GM12878 (cell line): ENCODE measurements around the gene MAML3. TPM values are rescaled to one million over a fixed set of nuclear protein-coding genes. Genes with fewer than 3 reads are reported as not detected.

Experiments used
- ATAC-seq: fragments of 200-7000 bp; cut with Tn5 transposase; 3 replicates; pipeline ENCODE4 v1.9.1; 2020; ENCODE audit warnings: mild to moderate bottlenecking, moderate library complexity
- BruUV-seq: library from RNA; stranded (reverse); fragments of 400-500 nt; replicated peaks from 2 replicates; lab custom pipeline; 2021; lab: Mats Ljungman, UMichigan
- CTCF ChIA-PET: fragments of 300-600 bp; sonication (Branson Sonifier 250); formaldehyde crosslinking; extraction: SDS; loops from one replicate; lab custom pipeline; 2021; ENCODE audit warnings: inconsistent platforms; lab: Yijun Ruan, JAX
- POLR2A ChIA-PET: fragments of 350-600 bp; formaldehyde crosslinking; extraction: SDS; loops from one replicate; lab custom pipeline; 2021; ENCODE audit warnings: inconsistent platforms; lab: Charles Lee
- RAD21 ChIA-PET: fragments of 300-600 bp; sonication (Branson Sonifier 250); formaldehyde crosslinking; loops from one replicate; lab custom pipeline; 2023; ENCODE audit warnings: antibody characterized with exemption; ENCODE audit not compliant: unreplicated experiment; lab: Charles Lee
- SMC1A ChIA-PET: fragments of 300-600 bp; sonication (Branson Sonifier 250); formaldehyde crosslinking; loops from one replicate; lab custom pipeline; 2023; ENCODE audit not compliant: unreplicated experiment, uncharacterized antibody; lab: Charles Lee
- DNase-seq: peaks from one replicate; pipeline ENCODE4 v3.0.0-alpha.2; 2011; ENCODE audit warnings: low read depth, low spot score
- FAIRE-seq: peaks from 3 replicates; lab custom pipeline; 2011; peaks lifted over from hg19 to GRCh38; lab: Jason Lieb, UNC
- H2AFZ ChIP-seq: 2 replicates; pipeline ENCODE4 v1.6.0; 2011; ENCODE audit warnings: low read depth, low read length, control low read depth; ENCODE audit not compliant: control insufficient read depth
- H3K27ac ChIP-seq: 2 replicates; pipeline ENCODE4 v1.5.1; 2011; ENCODE audit warnings: control low read depth; ENCODE audit not compliant: control insufficient read depth, insufficient read depth
- H3K27me3 ChIP-seq, 2 experiments: replicated peaks in 1 of 2; 2 replicates each; pipeline versions ENCODE4 v1.6.0 to v1.6.1; 2011; ENCODE audit warnings: low read length in 1 of 2; ENCODE audit not compliant: control insufficient read depth in 2 of 2, insufficient read depth in 2 of 2
- H3K36me3 ChIP-seq, 2 experiments: 2 replicates each; pipeline ENCODE4 v1.5.1; 2011; ENCODE audit warnings: low read length in 1 of 2; ENCODE audit not compliant: control insufficient read depth in 2 of 2, insufficient read depth in 2 of 2
- H3K4me1 ChIP-seq: 2 replicates; pipeline ENCODE4 v1.6.1; 2011; ENCODE audit warnings: mild to moderate bottlenecking, low read length, moderate library complexity, mixed read lengths; ENCODE audit not compliant: control insufficient read depth, insufficient read depth
- H3K4me2 ChIP-seq: 2 replicates; pipeline ENCODE4 v1.6.0; 2011; ENCODE audit warnings: control low read depth; ENCODE audit not compliant: control insufficient read depth, insufficient read depth
- H3K4me3 ChIP-seq: fragments of 200-600 bp; sonication (generic); 2 replicates; pipeline ENCODE4 v1.5.1; 2016
- H3K79me2 ChIP-seq: 2 replicates; pipeline ENCODE4 v1.6.0; 2011; ENCODE audit warnings: low read length; ENCODE audit not compliant: control insufficient read depth, insufficient read depth
- H3K9ac ChIP-seq: 2 replicates; pipeline ENCODE4 v1.8.0; 2011; ENCODE audit warnings: low read length, control low read depth, mixed read lengths; ENCODE audit not compliant: control insufficient read depth, insufficient read depth
- H3K9me3 ChIP-seq: replicated peaks from 3 replicates; pipeline ENCODE4 v1.5.1; 2011; ENCODE audit warnings: mild to moderate bottlenecking, low read length; ENCODE audit not compliant: control insufficient read depth, insufficient read depth
- H4K20me1 ChIP-seq: 2 replicates; pipeline ENCODE4 v1.6.0; 2011; ENCODE audit not compliant: control insufficient read depth, insufficient read depth
- CUX1 ChIP-seq: IDR thresholded peaks from 2 replicates; pipeline ENCODE4 v1.6.1; 2012; ENCODE audit warnings: improper control_type of control experiment, low read depth, low read length; ENCODE audit not compliant: insufficient replicate concordance
- KAT2A ChIP-seq: conservative IDR thresholded peaks from 2 replicates; pipeline ENCODE4 v1.6.1; 2011; ENCODE audit warnings: low read depth, low read length; ENCODE audit not compliant: control insufficient read depth
- KDM1A ChIP-seq: fragments of 200-600 bp; sonication (generic); IDR thresholded peaks from 2 replicates; pipeline ENCODE4 v1.6.1; 2016; ENCODE audit warnings: borderline replicate concordance
- MEF2A ChIP-seq: IDR thresholded peaks from 2 replicates; pipeline ENCODE4 v1.6.1; 2011; ENCODE audit warnings: low read depth, mild to moderate bottlenecking, low read length, moderate library complexity; ENCODE audit not compliant: insufficient read depth
- MTA3 ChIP-seq: IDR thresholded peaks from 2 replicates; pipeline ENCODE4 v1.6.1; 2012; ENCODE audit warnings: low read length, inconsistent platforms, borderline replicate concordance
- MYC ChIP-seq: IDR thresholded peaks from 2 replicates; pipeline ENCODE4 v1.6.1; 2011; ENCODE audit warnings: mild to moderate bottlenecking, low read length, moderate library complexity, inconsistent platforms; ENCODE audit not compliant: insufficient read depth, insufficient replicate concordance, insufficient read length, severe bottlenecking
- NFIC ChIP-seq: IDR thresholded peaks from 2 replicates; pipeline ENCODE4 v1.6.1; 2012; ENCODE audit warnings: low read depth, mild to moderate bottlenecking, inconsistent platforms, low read length, moderate library complexity
- NR2C1 ChIP-seq: fragments of 450-650 bp; IDR thresholded peaks from 2 replicates; pipeline ENCODE4 v1.6.1; 2017; ENCODE audit warnings: antibody characterized with exemption, mild to moderate bottlenecking, moderate library complexity
- NR2C2 ChIP-seq: IDR thresholded peaks from 2 replicates; pipeline ENCODE4 v1.6.1; 2011; ENCODE audit warnings: borderline replicate concordance, low read depth; ENCODE audit not compliant: control insufficient read depth, insufficient read length
- POLR2AphosphoS5 ChIP-seq: IDR thresholded peaks from 2 replicates; pipeline ENCODE4 v1.6.1; 2011; ENCODE audit warnings: mild to moderate bottlenecking, low read length, inconsistent platforms
- SMAD5 ChIP-seq: IDR thresholded peaks from 2 replicates; pipeline ENCODE4 v1.6.1; 2016; ENCODE audit warnings: antibody characterized with exemption, low read depth
- ZBTB33 ChIP-seq: fragments of 450-650 bp; IDR thresholded peaks from 2 replicates; pipeline ENCODE4 v1.6.1; 2017; ENCODE audit warnings: mild to moderate bottlenecking
- ZNF217 ChIP-seq: fragments of 450-650 bp; IDR thresholded peaks from 2 replicates; pipeline ENCODE4 v1.6.1; 2017; ENCODE audit warnings: antibody characterized with exemption, mild to moderate bottlenecking
- WGBS: methylation state at CpG from one replicate; pipeline ENCODE4 v1.1.6; 2016; ENCODE audit warnings: low lambda C conversion rate; ENCODE audit not compliant: insufficient replicate concordance, insufficient coverage; ENCODE audit errors: missing lambda C conversion rate; 5-methylcytosine and 5-hydroxymethylcytosine counted together
- in situ Hi-C: fragments of 300-500 bp; cut with MboI; formaldehyde crosslinking; loops from 9 replicates; pipeline ENCODE4 v1.14.3; 2018; ENCODE audit warnings: mixed read lengths
- intact Hi-C: fragments of 100-400 bp; cut with micrococcal nuclease; formaldehyde crosslinking; loops from one replicate; pipeline ENCODE4 v1.14.2; 2022; ENCODE audit not compliant: unreplicated experiment
- polyA plus RNA-seq, 11 experiments: library from polyadenylated mRNA; depleted of rRNA in 4 of 11; unstranded in 6 of 11; stranded (reverse) in 5 of 11; fragments of >200 nt; fragmentation: Nextera tagmentation in 4 of 11; fragmentation: Illumina TruSeq in 1 of 11; extraction: Ambion mirVana in 4 of 11; extraction: Trizol in 1 of 11; gene quantifications; 1 replicate in 1 of 11; 2 replicates in 10 of 11; pipeline versions ENCODE4 v1.2.1 to v1.2.3, GENCODE V29; 2011 to 2016; ENCODE audit warnings: inconsistent platforms in 2 of 11, missing spikeins in 2 of 11, low read depth in 1 of 11
- total RNA-seq, 4 experiments: library from RNA; depleted of rRNA in 3 of 4; stranded (reverse); fragments of >200 nt in 3 of 4; fragmentation: Illumina TruSeq in 1 of 4; extraction: Trizol in 1 of 4; gene quantifications; 2 replicates each; pipeline versions ENCODE4 v1.2.1 to v1.2.3, GENCODE V29; 2013 to 2021
- TF ChIP-seq, protein P1 (sequence below): fragments of 450-650 bp; IDR thresholded peaks from 2 replicates; pipeline ENCODE4 v1.6.1; 2018; ENCODE audit warnings: mild to moderate bottlenecking, low read depth, moderate library complexity; ENCODE audit not compliant: partially characterized antibody

The MAML3 gene
- total and polyA plus RNA-seq, 10 of the 15 experiments (the other 5 are each of a cell fraction or from before 2014, with no cell fraction given): under 0.01 to 0.53 (median 0.06) TPM; not detected in 2

GRCh38 chr4:139851133-139851532 lies 302.9 kb downstream of the MAML3 start (continued):
- TF ChIP-seq CUX1: no peak
- no peak for TF ChIP-seq NFIC
- TF ChIP-seq ZNF217: no peak
- TF ChIP-seq MEF2A: no peak
- no peak for TF ChIP-seq KDM1A
- no peak for TF ChIP-seq KAT2A

- Histone ChIP-seq H3K27me3 (peaks cover 1 to 5% of the 10 kb centered on the region in 2 experiments; a peak in 3 of 4 replicates), H3K27ac (no peak overlapping the region), H3K79me2 (no peaks in the 10 kb centered on the region), H3K9ac (no peak overlapping the region), H3K36me3 (no peaks in the 10 kb centered on the region), H4K20me1 (no peaks in the 10 kb centered on the region), H2AFZ (no peak overlapping the region), H3K9me3 (no peaks in the 10 kb centered on the region), H3K4me2 (no peak overlapping the region), H3K4me1 (no peaks in the 10 kb centered on the region), H3K4me3 (no peak overlapping the region)
- CTCF ChIA-PET: no interaction called here
- ATAC-seq: no peak
- 0% methylated on average over 3 of the region's 3 CpGs for WGBS
- POLR2A ChIA-PET: no interaction called here
- RAD21 ChIA-PET: no interaction called here
- FAIRE-seq: no peak
- SMC1A ChIA-PET: no interaction called here
- DNase-seq: no peak
- in situ Hi-C loops: no loop called here
- intact Hi-C loops: no loop called here
- no TSS peak for BruUV-seq
- TF ChIP-seq ZBTB33: no peak
- no peak for TF ChIP-seq SMAD5
- no peak for TF ChIP-seq MYC
- no peak for TF ChIP-seq NR2C2
- no peak for TF ChIP-seq POLR2AphosphoS5
- TF ChIP-seq NR2C1: no peak
- TF ChIP-seq MTA3: no peak
- TF ChIP-seq, protein P1, sequence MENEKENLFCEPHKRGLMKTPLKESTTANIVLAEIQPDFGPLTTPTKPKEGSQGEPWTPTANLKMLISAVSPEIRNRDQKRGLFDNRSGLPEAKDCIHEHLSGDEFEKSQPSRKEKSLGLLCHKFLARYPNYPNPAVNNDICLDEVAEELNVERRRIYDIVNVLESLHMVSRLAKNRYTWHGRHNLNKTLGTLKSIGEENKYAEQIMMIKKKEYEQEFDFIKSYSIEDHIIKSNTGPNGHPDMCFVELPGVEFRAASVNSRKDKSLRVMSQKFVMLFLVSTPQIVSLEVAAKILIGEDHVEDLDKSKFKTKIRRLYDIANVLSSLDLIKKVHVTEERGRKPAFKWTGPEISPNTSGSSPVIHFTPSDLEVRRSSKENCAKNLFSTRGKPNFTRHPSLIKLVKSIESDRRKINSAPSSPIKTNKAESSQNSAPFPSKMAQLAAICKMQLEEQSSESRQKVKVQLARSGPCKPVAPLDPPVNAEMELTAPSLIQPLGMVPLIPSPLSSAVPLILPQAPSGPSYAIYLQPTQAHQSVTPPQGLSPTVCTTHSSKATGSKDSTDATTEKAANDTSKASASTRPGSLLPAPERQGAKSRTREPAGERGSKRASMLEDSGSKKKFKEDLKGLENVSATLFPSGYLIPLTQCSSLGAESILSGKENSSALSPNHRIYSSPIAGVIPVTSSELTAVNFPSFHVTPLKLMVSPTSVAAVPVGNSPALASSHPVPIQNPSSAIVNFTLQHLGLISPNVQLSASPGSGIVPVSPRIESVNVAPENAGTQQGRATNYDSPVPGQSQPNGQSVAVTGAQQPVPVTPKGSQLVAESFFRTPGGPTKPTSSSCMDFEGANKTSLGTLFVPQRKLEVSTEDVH: no peak
These were observed 304.8 kb downstream of the MAML3 start for GRCh38 chr4:139849219-139849618.
